ENCODE data around the gene VPS72. TPM values are rescaled to one million over a fixed set of nuclear protein-coding genes. Genes with fewer than 3 reads are reported as not detected.

The VPS72 gene
- total and polyA plus RNA-seq, 9 of the 15 experiments (the other 6 are each of a cell fraction or from before 2014, with no cell fraction given) = 7.2 to 131 (median 75.7) TPM

DNA sequence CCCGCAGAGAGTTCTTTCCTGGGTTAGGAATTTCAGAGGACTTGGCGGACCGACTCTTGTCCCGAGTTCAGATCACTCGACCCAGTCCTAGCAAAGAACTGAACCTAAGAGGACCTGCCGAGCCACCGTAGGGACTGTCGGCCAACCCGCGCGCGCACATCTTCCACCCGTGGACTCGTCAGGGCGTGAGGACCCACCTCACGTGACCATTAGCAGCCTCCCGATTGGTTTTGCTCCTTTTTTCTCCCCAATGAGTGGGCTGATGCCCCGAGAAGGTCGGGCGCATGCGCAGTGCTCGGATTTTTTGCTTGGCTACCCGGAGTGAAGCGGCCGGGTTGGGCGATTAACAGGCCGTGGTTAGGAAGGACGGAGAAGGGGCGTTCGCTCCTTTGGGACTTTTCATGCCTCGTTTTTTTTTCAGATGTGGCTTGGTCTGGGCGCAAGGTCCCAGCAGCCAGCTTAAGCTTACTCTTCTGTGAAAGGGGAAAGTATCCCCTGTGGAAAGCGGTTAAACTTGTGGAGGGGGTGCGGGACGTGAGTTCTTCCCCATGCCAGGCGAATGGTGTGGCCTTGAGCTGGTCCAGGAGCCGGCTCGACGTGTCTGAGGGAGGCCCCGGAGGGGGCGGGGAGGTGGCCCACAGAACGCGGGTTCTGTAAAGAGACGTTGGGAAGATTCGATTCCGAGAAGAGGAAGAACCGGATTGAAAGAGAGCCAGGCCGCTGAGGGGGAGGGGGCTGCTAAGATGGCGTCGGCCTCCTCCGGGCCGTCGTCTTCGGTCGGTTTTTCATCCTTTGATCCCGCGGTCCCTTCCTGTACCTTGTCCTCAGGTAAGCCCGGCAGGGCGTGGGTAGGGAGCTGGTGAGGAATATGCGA lies 8.5 kb upstream of the VPS72 start, which contains the start of gene PIP5K1A (continued):
- no peak for TF ChIP-seq NFIX (CRISPR knock-in tag; IDR thresholded peaks at IDR 0.05; ENCODE audit: low read depth)
- no peak for TF ChIP-seq NEUROD1 (IDR thresholded peaks at IDR 0.05; ENCODE audit: borderline replicate concordance, low read depth, low read length, partially characterized antibody)
- TF ChIP-seq ZFP36 (IDR thresholded peaks at IDR 0.05; ENCODE audit: low read depth, low read length, partially characterized antibody) = no peak
- TF ChIP-seq CREBBP (IDR thresholded peaks at IDR 0.05; ENCODE audit: low read depth, low read length) = no peak
- TF ChIP-seq ZNF79 (CRISPR knock-in tag; IDR thresholded peaks at IDR 0.05; ENCODE audit: low read depth) = no peak
- no peak for TF ChIP-seq HDAC1 (IDR thresholded peaks at IDR 0.05)
- TF ChIP-seq NCOA2 (IDR thresholded peaks at IDR 0.05; ENCODE audit: partially characterized antibody in 2 of 2) = no peak
- TF ChIP-seq, protein P1, sequence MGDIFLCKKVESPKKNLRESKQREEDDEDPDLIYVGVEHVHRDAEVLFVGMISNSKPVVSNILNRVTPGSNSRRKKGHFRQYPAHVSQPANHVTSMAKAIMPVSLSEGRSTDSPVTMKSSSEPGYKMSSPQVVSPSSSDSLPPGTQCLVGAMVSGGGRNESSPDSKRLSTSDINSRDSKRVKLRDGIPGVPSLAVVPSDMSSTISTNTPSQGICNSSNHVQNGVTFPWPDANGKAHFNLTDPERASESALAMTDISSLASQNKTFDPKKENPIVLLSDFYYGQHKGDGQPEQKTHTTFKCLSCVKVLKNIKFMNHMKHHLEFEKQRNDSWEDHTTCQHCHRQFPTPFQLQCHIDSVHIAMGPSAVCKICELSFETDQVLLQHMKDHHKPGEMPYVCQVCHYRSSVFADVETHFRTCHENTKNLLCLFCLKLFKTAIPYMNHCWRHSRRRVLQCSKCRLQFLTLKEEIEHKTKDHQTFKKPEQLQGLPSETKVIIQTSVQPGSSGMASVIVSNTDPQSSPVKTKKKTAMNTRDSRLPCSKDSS (IDR thresholded peaks at IDR 0.05; ENCODE audit: low read depth, partially characterized antibody) = no peak
- peak; percentile 30 for TF ChIP-seq NFYB (IDR thresholded peaks at IDR 0.05; ENCODE audit: extremely low read depth, insufficient read length)
- no peak for TF ChIP-seq ZNF551 (CRISPR knock-in tag; IDR thresholded peaks at IDR 0.05)
- TF ChIP-seq ZFP1 (CRISPR knock-in tag; IDR thresholded peaks at IDR 0.05) = no peak
- TF ChIP-seq ZNF785 (CRISPR knock-in tag; IDR thresholded peaks at IDR 0.05) = no peak
- no peak for TF ChIP-seq SMARCA5 (IDR thresholded peaks at IDR 0.05)
- TF ChIP-seq ELF2 (CRISPR knock-in tag; IDR thresholded peaks at IDR 0.05) = no peak
- no peak for TF ChIP-seq HNRNPL (IDR thresholded peaks at IDR 0.05; ENCODE audit: low read depth, low read length)
- TF ChIP-seq, protein P2, sequence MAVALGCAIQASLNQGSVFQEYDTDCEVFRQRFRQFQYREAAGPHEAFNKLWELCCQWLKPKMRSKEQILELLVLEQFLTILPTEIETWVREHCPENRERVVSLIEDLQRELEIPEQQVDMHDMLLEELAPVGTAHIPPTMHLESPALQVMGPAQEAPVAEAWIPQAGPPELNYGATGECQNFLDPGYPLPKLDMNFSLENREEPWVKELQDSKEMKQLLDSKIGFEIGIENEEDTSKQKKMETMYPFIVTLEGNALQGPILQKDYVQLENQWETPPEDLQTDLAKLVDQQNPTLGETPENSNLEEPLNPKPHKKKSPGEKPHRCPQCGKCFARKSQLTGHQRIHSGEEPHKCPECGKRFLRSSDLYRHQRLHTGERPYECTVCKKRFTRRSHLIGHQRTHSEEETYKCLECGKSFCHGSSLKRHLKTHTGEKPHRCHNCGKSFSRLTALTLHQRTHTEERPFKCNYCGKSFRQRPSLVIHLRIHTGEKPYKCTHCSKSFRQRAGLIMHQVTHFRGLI (CRISPR knock-in tag; IDR thresholded peaks at IDR 0.05) = no peak
- no peak for TF ChIP-seq ZKSCAN3 (CRISPR knock-in tag; IDR thresholded peaks at IDR 0.05)
- no peak for TF ChIP-seq NELFE (IDR thresholded peaks at IDR 0.05; ENCODE audit: insufficient read depth, insufficient read length)
- no peak for TF ChIP-seq CEBPB (tag; IDR thresholded peaks at IDR 0.05)
- TF ChIP-seq GTF2F1 (IDR thresholded peaks at IDR 0.05; ENCODE audit: low read depth, low read length) = no peak
- no peak for TF ChIP-seq BRD9 (IDR thresholded peaks at IDR 0.05; ENCODE audit: low read depth, partially characterized antibody)
- no peak for TF ChIP-seq GABPA (tag; conservative IDR thresholded peaks at IDR 0.05; ENCODE audit: low read depth)
- no peak for TF ChIP-seq CEBPG (CRISPR knock-in tag; IDR thresholded peaks at IDR 0.05)
- no peak for TF ChIP-seq CEBPG (tag; conservative IDR thresholded peaks at IDR 0.05 in 1 of 2, IDR thresholded peaks at IDR 0.05 in 1 of 2)
- TF ChIP-seq SP2 (IDR thresholded peaks at IDR 0.05; ENCODE audit: extremely low read depth, low read depth, low read length, poor library complexity, severe bottlenecking) = no peak

Measured in K562 (cell line).